ENCODE results near the gene KIF1A. TPM values are rescaled to one million over a fixed set of nuclear protein-coding genes. Genes with fewer than 3 reads are reported as not detected.

The KIF1A gene
- total and polyA plus RNA-seq, 2 donors (not counting 3 experiments of a cell fraction or from before 2014, with no cell fraction given), result 0.11 to 0.64 TPM

DNA sequence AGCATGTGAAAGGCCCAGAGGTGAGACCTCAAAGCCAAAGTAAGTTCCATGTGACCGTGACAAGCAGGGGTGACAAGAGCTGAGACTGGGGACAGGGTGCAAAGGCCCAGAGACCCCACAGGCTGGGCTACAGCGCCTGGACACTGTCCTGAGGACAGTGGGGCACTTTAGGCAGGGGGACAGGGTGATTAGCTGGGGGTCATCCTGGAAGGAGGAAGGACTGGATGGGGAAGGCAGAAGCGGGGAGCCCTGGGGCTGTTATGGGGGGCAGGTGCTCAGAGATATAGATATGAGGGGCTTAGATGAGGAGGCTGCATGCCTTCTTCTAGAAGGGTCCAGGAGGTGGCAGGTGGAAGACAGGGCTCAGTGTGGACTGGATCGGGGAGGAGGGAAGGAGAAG is 31.5 kb downstream of the KIF1A start:
- dilution Hi-C loops (cut with MboI; ENCODE audit: extremely low pct_ligation_motif_present, low sequenced_read_pairs), result no loop called here
- no TSS peak for BruUV-seq (replicated peaks)
- H3K27me3 ChIP-seq (ENCODE audit: control insufficient read depth in 2 of 2, insufficient read depth in 2 of 2, low read length in 2 of 2), result no peaks in the 10 kb centered on the region
- ChIA-PET CTCF (interaction anchor here (1.8 kb wide), 1 partner anchor 52 kb away, joined by 4 read pairs; no protein-coding TSS in a partner anchor), POLR2A (no interaction called here)
- H3K79me2 ChIP-seq (ENCODE audit: control insufficient read depth, insufficient read depth, low read length), result no peaks in the 10 kb centered on the region
- H4K20me1 ChIP-seq (replicated peaks; ENCODE audit: control insufficient read depth, extremely low read depth, insufficient read depth, low read length), result no peaks in the 10 kb centered on the region
- no peak overlapping the region for H3K9ac ChIP-seq (replicated peaks; ENCODE audit: extremely low read depth, insufficient read depth, low read length)
- no peak overlapping the region for H3K4me3 ChIP-seq (replicated peaks in 1 of 3; ENCODE audit: insufficient read depth in 1 of 3, low read depth in 1 of 3, low read length in 3 of 3)
- no peak overlapping the region for H3K27ac ChIP-seq (ENCODE audit: insufficient read depth, low read depth, low read length)
- DNase-seq (ENCODE audit: low read depth, low spot score), result no peak
- intact Hi-C loops (cut with micrococcal nuclease), result no loop called here
- FAIRE-seq, result no peak
- no peaks in the 10 kb centered on the region for H3K9me1 ChIP-seq (replicated peaks; ENCODE audit: control insufficient read depth, extremely low read depth, insufficient read depth, low read length)
- no peak overlapping the region for H3K4me2 ChIP-seq (ENCODE audit: insufficient read depth, low read length)
- H3K36me3 ChIP-seq (ENCODE audit: control insufficient read depth in 2 of 2, extremely low read depth in 1 of 2, insufficient read depth in 2 of 2, low read length in 2 of 2), result no peaks in the 10 kb centered on the region
- no peak for TF ChIP-seq MYC (IDR thresholded peaks at IDR 0.05; ENCODE audit: low read depth, low read length)
- TF ChIP-seq EZH2 (IDR thresholded peaks at IDR 0.05; ENCODE audit: borderline replicate concordance, low read depth, low read length, severe bottlenecking), result no peak
- TF ChIP-seq POLR2A (IDR thresholded peaks at IDR 0.05; ENCODE audit: low read depth, low read length), result no peak
- TF ChIP-seq, protein P1, sequence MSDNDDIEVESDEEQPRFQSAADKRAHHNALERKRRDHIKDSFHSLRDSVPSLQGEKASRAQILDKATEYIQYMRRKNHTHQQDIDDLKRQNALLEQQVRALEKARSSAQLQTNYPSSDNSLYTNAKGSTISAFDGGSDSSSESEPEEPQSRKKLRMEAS (IDR thresholded peaks at IDR 0.05; ENCODE audit: insufficient read depth, insufficient read length), result no peak
- TF ChIP-seq CTCF (IDR thresholded peaks at IDR 0.05; ENCODE audit: extremely low read depth in 1 of 2, insufficient read depth in 1 of 2, low read depth in 1 of 2, low read length in 2 of 2), result no peak
- no peak for TF ChIP-seq POLR2AphosphoS5 (IDR thresholded peaks at IDR 0.05; ENCODE audit: insufficient read depth, low read depth, low read length)
- TF ChIP-seq JUN (IDR thresholded peaks at IDR 0.05; ENCODE audit: borderline replicate concordance, insufficient read depth, insufficient read length, low read depth), result no peak
- TF ChIP-seq GATA2 (IDR thresholded peaks at IDR 0.05; ENCODE audit: insufficient read depth, insufficient read length, low read depth, low read length), result no peak
- no peak for TF ChIP-seq FOS (IDR thresholded peaks at IDR 0.05; ENCODE audit: borderline replicate concordance, insufficient read depth, low read length)
- H2AFZ ChIP-seq (ENCODE audit: low read depth, low read length), result no peak overlapping the region
- no peaks in the 10 kb centered on the region for H3K9me3 ChIP-seq (replicated peaks; ENCODE audit: control insufficient read depth, insufficient read depth, low read length)
- no peaks in the 10 kb centered on the region for H3K4me1 ChIP-seq (ENCODE audit: control insufficient read depth, extremely low read depth, insufficient read depth, low read length)

Measured in endothelial cell of umbilical vein (primary cell).